ENCODE data around the gene PCP2.
A peak's percentile ranks its signal among the peaks of the same experiment; 100 is the strongest.

PCP2 gene

GRCh38 chr19:7623725-7624603 is 9.6 kb downstream of the PCP2 start:
- DNase-seq (ENCODE audit: insufficient read length, low spot score): no peak
- TF ChIP-seq POLR2AphosphoS5 (IDR thresholded peaks at IDR 0.05; ENCODE audit: low read depth, low read length): no peak
- no peak for TF ChIP-seq POLR2A (IDR thresholded peaks at IDR 0.05; ENCODE audit: low read depth, low read length)
- no peak for TF ChIP-seq PAX5 (IDR thresholded peaks at IDR 0.05; ENCODE audit: insufficient read depth, low read length, severe bottlenecking)
- TF ChIP-seq SPI1 (IDR thresholded peaks at IDR 0.05; ENCODE audit: low read depth, low read length): no peak
- no peak for TF ChIP-seq TAF1 (IDR thresholded peaks at IDR 0.05; ENCODE audit: low read depth, low read length)
- TF ChIP-seq POU2F2 (IDR thresholded peaks at IDR 0.05; ENCODE audit: low read depth, low read length): no peak
- FAIRE-seq: no peak

- FAIRE-seq (peak; percentile 31), DNase-seq (ENCODE audit: insufficient read length, low spot score) (no peak)
- no peak for TF ChIP-seq TAF1 (IDR thresholded peaks at IDR 0.05; ENCODE audit: low read depth, low read length)
- TF ChIP-seq POLR2A (IDR thresholded peaks at IDR 0.05; ENCODE audit: low read depth, low read length): no peak
- no peak for TF ChIP-seq POLR2AphosphoS5 (IDR thresholded peaks at IDR 0.05; ENCODE audit: low read depth, low read length)
- TF ChIP-seq POU2F2 (IDR thresholded peaks at IDR 0.05; ENCODE audit: low read depth, low read length): no peak
- TF ChIP-seq SPI1 (IDR thresholded peaks at IDR 0.05; ENCODE audit: low read depth, low read length): no peak
- no peak for TF ChIP-seq PAX5 (IDR thresholded peaks at IDR 0.05; ENCODE audit: insufficient read depth, low read length, severe bottlenecking)
These were observed 10.4 kb downstream of the PCP2 start for GRCh38 chr19:7622933-7623685.

- TF ChIP-seq POLR2AphosphoS5 (IDR thresholded peaks at IDR 0.05; ENCODE audit: low read depth, low read length) (no peak), PAX5 (IDR thresholded peaks at IDR 0.05; ENCODE audit: insufficient read depth, low read length, severe bottlenecking) (no peak), POU2F2 (IDR thresholded peaks at IDR 0.05; ENCODE audit: low read depth, low read length) (no peak), TAF1 (IDR thresholded peaks at IDR 0.05; ENCODE audit: low read depth, low read length) (no peak), SPI1 (IDR thresholded peaks at IDR 0.05; ENCODE audit: low read depth, low read length) (no peak), POLR2A (IDR thresholded peaks at IDR 0.05; ENCODE audit: low read depth, low read length) (no peak)
- FAIRE-seq (no peak), DNase-seq (ENCODE audit: insufficient read length, low spot score) (no peak)
These were observed 12.8 kb downstream of the PCP2 start for GRCh38 chr19:7620442-7621412.

GRCh38 chr19:7619671-7620441 is 13.7 kb downstream of the PCP2 start:
- TF ChIP-seq TAF1 (IDR thresholded peaks at IDR 0.05; ENCODE audit: low read depth, low read length) (no peak), POLR2AphosphoS5 (IDR thresholded peaks at IDR 0.05; ENCODE audit: low read depth, low read length) (no peak), PAX5 (IDR thresholded peaks at IDR 0.05; ENCODE audit: insufficient read depth, low read length, severe bottlenecking) (no peak), POLR2A (IDR thresholded peaks at IDR 0.05; ENCODE audit: low read depth, low read length) (no peak), SPI1 (IDR thresholded peaks at IDR 0.05; ENCODE audit: low read depth, low read length) (no peak), POU2F2 (IDR thresholded peaks at IDR 0.05; ENCODE audit: low read depth, low read length) (no peak)
- FAIRE-seq: no peak
- no peak for DNase-seq (ENCODE audit: insufficient read length, low spot score)

- no peak for TF ChIP-seq POLR2A (IDR thresholded peaks at IDR 0.05; ENCODE audit: low read depth, low read length)
- TF ChIP-seq POU2F2 (IDR thresholded peaks at IDR 0.05; ENCODE audit: low read depth, low read length): no peak
- TF ChIP-seq TAF1 (IDR thresholded peaks at IDR 0.05; ENCODE audit: low read depth, low read length): no peak
- no peak for TF ChIP-seq PAX5 (IDR thresholded peaks at IDR 0.05; ENCODE audit: insufficient read depth, low read length, severe bottlenecking)
- no peak for TF ChIP-seq SPI1 (IDR thresholded peaks at IDR 0.05; ENCODE audit: low read depth, low read length)
- no peak for TF ChIP-seq POLR2AphosphoS5 (IDR thresholded peaks at IDR 0.05; ENCODE audit: low read depth, low read length)
- DNase-seq (ENCODE audit: insufficient read length, low spot score): no peak
- no peak for FAIRE-seq
These were observed 14.6 kb downstream of the PCP2 start for GRCh38 chr19:7618771-7619510.

- no peak for DNase-seq (ENCODE audit: insufficient read length, low spot score)
- TF ChIP-seq POLR2AphosphoS5 (IDR thresholded peaks at IDR 0.05; ENCODE audit: low read depth, low read length) (no peak), PAX5 (IDR thresholded peaks at IDR 0.05; ENCODE audit: insufficient read depth, low read length, severe bottlenecking) (no peak), POU2F2 (IDR thresholded peaks at IDR 0.05; ENCODE audit: low read depth, low read length) (no peak), TAF1 (IDR thresholded peaks at IDR 0.05; ENCODE audit: low read depth, low read length) (no peak), POLR2A (IDR thresholded peaks at IDR 0.05; ENCODE audit: low read depth, low read length) (no peak)
- no peak for FAIRE-seq
These were observed 15.2 kb downstream of the PCP2 start for GRCh38 chr19:7618348-7618747.

GRCh38 chr19:7617735-7618134 is 15.8 kb downstream of the PCP2 start:
- DNase-seq (ENCODE audit: insufficient read length, low spot score) (no peak), FAIRE-seq (no peak)
- TF ChIP-seq POLR2AphosphoS5 (IDR thresholded peaks at IDR 0.05; ENCODE audit: low read depth, low read length) (no peak), SPI1 (IDR thresholded peaks at IDR 0.05; ENCODE audit: low read depth, low read length) (no peak), PAX5 (IDR thresholded peaks at IDR 0.05; ENCODE audit: insufficient read depth, low read length, severe bottlenecking) (no peak), TAF1 (IDR thresholded peaks at IDR 0.05; ENCODE audit: low read depth, low read length) (no peak), POU2F2 (IDR thresholded peaks at IDR 0.05; ENCODE audit: low read depth, low read length) (no peak), POLR2A (IDR thresholded peaks at IDR 0.05; ENCODE audit: low read depth, low read length) (no peak)

Measured in GM12891 (cell line).